Right renal pelvis (tissue), 4 donors: ENCODE data around the gene ITGA2B. TPM values are rescaled to one million over a fixed set of nuclear protein-coding genes. Genes with fewer than 3 reads are reported as not detected.
"Not testable (repeated sequence)": the region's sequence is repeated elsewhere in the genome, so short reads cannot be mapped to it uniquely, and the experiment has no call there.

Experiments
- DNase-seq, 4 donors: peaks; one replicate each; pipeline ENCODE4 v3.0.0-alpha.2; 2013; ENCODE audit warnings: low read depth in 4 of 4, low spot score in 3 of 4, missing footprints in 1 of 4
- polyA plus RNA-seq, 4 donors: library from polyadenylated mRNA; unstranded; fragments of 120-200 nt; gene quantifications; one replicate each; pipeline ENCODE4 v1.2.1, GENCODE V29; 2013; ENCODE audit not compliant: insufficient read length in 4 of 4

The ITGA2B gene
- polyA plus RNA-seq, 4 donors = 4.0 to 8.9 (median 5.3) TPM

- DNase-seq = no peak
Measured at GRCh38 chr17:44394833-44395232, 5.4 kb upstream of the ITGA2B start.

DNA sequence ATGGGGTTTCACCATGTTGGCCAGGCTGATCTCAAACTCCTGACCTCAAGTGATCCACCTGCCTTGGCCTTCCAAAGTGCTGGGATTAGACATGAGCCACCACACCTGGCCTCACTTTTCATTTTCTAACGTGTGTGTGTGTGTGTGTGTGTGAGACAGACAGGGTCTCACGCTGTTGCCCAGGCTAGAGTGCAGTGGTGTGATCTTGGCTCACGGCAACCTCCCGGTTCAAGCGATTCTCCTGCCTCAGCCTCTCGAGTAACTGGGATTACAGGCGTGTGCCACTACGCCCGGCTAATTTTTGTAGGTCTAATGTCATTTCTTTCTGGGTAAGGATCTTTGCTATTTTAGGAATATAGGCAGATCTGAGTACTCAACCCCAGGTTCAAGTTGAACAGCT is 4.7 kb upstream of the ITGA2B start:
- not testable (repeated sequence) for DNase-seq

- DNase-seq = no peak
Measured at GRCh38 chr17:44390250-44390870, 911 bp upstream of the ITGA2B start.

GRCh38 chr17:44389723-44390202 is 314 bp upstream of the ITGA2B start:
- no peak for DNase-seq

GRCh38 chr17:44387804-44388203 is 1.6 kb downstream of the ITGA2B start:
- DNase-seq = no peak

GRCh38 chr17:44386182-44386525 is 3.3 kb downstream of the ITGA2B start:
- no peak for DNase-seq

DNA sequence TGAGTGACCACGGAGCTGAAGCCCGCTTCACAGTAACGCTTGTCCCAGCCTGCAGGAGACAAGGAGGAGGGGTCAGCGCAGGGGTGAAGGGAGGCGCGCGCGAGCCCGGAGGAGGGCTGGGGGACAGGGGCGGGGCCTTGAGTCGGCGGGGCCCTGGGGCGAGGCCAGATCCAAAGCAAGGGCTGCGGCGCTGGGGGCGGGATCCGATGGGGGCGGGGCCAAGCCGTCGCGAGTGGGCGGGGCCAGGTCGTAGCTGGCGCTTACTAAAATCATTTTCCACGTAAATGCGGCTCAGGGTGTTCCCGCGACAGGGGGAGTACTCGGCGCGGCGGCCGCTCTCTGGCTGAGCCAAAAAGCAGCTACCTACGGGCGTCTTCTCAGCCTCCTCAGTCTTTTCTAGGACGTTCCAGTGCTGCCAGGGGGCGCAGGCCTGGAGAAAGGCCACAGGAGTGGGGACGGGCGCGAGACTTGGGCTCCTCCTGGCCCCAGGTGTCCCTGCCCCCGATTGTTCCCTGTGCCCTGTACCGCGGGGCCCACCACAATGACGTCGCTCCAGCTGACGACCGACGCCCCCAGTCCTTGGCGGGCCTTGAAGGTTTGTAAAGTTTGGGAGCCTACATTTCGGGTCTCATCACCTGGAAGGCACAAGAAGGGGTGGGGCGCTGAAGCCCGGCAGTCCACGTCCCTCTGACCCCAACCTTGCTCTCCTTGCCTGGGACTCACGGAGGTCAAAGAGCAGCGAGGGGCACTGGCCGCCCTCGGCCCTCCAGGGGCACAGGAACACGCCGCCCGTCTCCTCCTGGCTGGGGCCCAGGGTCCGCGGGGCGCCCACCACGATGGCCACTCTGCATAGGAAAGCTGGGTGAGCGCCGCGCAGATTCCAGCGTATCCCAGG is 3.9 kb downstream of the ITGA2B start:
- DNase-seq = peak in 2 of 4 donors; percentile 67 to 69

GRCh38 chr17:44384823-44385286 is 4.6 kb downstream of the ITGA2B start:
- DNase-seq = no peak

- no peak for DNase-seq
Measured at GRCh38 chr17:44384281-44384822, 5.1 kb downstream of the ITGA2B start.

- no peak for DNase-seq
Measured at GRCh38 chr17:44383861-44384260, 5.6 kb downstream of the ITGA2B start.

- DNase-seq = no peak
Measured at GRCh38 chr17:44383363-44383762, 6.1 kb downstream of the ITGA2B start.

- no peak for DNase-seq
Measured at GRCh38 chr17:44382917-44383316, 6.5 kb downstream of the ITGA2B start.

- no peak for DNase-seq
Measured at GRCh38 chr17:44381810-44382305, 7.6 kb downstream of the ITGA2B start.

DNA sequence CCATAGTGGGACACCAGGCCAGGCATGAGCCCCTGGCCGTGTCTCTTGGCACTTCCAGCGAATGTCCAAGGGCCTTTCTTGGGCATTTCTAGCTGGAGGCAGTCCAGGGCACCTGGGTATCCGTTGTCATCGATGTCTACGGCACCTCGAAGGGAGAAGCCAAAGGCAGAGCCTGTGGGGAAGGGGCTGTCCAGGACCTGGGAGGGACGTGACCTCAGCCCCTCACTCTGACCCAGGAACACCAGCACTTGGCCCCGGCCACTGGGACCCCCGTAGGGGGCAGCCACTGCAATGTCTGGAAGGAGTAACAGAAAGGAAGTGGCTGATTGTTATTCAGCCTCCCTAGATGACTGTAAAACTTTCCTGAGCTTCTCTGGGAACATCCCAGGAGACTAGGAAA is 8.7 kb downstream of the ITGA2B start:
- DNase-seq = no peak

DNA sequence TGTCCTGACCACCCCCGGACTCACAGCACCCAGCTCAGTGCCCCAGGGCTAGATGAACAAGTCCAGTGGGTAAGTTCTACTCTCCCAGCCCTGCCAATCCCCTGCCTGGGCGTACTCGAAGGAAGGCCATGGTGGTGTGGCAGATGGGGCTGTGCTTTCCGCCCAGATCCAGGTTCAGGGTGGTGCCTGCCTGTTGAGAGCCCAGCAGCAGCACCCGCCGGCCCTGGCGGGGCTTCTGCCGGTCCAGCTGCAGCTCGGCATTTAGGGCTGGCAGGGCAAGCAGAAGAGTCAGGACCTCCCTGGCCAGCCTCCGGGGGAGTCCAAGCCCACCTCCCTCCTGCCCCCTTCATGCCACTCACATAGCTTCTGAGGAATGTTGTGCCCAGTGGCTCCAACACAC is 9.6 kb downstream of the ITGA2B start:
- no peak for DNase-seq

- no peak for DNase-seq
Measured at GRCh38 chr17:44378171-44378705, 11.2 kb downstream of the ITGA2B start.

- no peak for DNase-seq
Measured at GRCh38 chr17:44376779-44377178, 12.7 kb downstream of the ITGA2B start.

DNA sequence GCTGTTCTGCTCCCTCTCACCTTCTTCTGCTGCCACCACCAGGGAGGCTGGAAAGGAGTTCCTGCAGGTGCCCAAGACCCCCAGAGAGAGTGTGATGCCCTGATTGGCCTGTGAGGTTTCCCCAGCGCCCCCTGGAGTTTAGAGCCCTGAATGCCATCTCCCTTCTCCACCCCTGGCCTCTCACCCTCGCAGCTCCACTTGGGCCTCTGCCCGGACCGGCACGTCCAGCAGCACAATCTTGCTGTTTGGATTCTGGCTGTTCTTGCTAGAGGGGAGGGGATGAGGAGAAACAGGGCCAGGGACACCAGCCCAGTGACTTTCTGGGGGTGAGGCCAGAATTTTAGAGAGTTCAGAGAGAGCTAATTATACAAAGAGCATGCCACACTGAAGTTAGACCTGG is 13.3 kb downstream of the ITGA2B start:
- DNase-seq = no peak

- DNase-seq = no peak
Measured at GRCh38 chr17:44375196-44376017, 14.0 kb downstream of the ITGA2B start.
